Endometrium (tissue), 2 donors: ENCODE results near the gene USF2.
"Not testable (repeated sequence)": the region's sequence is repeated elsewhere in the genome, so short reads cannot be mapped to it uniquely, and the experiment has no call there.

Experiments used
- FAIRE-seq: peaks from 2 replicates; lab custom pipeline; 2012; peaks lifted over from hg19 to GRCh38; lab: Jason Lieb, UNC
- donor health status: control.
- donor health status: control.

USF2 gene

DNA sequence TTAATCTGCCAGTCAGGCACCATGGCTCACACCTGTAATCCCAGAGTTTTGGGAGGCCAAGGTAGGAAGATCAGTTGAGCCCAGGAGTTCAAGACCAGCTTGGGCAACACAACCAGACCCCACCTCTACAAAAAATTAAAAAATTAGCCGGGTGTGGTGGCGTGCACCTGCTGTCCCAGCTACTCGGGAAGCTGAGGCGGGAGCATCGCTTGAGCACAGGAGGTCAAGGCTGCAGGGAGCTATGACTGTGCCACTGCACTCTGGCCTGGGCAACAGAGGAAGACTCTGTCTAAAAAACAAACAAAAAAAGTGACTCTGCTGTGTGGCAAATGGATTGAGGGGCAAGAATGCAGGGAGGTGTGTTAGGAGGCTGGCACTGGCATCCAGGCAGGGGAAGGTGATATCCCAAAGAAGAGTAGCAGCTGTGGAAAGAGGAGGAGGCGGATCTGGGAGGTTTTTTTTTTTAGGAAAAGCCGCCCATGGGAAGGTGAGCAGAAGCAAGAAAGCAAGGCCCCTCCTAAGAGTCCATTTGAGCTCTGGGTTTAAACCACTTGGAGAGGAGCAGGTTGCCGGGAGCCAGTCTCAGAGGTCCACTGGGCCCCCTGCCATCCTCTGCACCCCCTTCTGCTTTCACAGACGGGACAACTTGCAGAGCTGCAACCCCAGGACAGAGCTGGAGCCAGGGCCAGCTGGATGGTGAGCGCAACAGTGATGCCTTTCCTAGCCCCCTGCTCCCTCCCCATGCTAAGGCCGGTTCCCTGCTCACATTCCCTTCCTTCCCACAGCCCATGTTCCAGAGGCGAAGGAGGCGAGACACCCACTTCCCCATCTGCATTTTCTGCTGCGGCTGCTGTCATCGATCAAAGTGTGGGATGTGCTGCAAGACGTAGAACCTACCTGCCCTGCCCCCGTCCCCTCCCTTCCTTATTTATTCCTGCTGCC is 15.7 kb downstream of the USF2 start:
- FAIRE-seq, result no peak

DNA sequence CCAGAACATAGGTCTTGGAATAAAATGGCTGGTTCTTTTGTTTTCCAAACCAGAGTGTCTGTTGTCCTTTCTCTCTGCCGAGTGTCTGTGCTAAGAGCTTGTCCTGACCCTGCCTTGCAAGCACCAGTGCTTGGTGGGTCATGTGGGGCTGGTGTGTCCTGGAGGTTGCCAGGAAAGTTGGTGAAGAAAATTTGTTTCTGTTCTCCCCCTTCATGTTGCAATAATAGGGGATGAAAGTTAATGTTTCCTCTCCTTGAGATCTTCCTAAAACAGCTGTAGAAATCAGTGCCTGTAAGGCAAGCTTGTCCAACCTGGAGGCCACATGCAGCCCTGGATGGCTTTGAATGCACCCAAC is 16.3 kb downstream of the USF2 start:
- no peak for FAIRE-seq

DNA sequence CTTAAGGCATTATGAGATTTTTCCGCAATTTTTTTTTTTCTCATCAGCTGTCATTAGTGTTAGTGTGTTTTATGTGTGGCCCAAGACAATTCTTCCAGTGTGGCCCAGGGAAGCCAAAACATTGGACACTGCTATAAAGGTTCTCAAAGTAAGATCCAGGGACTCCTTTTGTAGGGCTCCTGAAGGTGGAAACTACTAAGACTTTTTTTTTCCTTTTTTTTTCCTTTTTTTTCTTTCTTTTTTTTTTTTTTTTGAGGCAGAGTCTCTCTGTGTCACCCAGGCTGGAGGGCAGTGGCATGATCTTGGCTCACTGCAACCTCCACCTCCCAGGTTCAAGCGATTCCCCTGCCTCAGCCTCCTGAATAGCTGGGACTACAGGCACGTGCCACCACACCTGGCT is 16.7 kb downstream of the USF2 start:
- FAIRE-seq, result not testable (repeated sequence)

DNA sequence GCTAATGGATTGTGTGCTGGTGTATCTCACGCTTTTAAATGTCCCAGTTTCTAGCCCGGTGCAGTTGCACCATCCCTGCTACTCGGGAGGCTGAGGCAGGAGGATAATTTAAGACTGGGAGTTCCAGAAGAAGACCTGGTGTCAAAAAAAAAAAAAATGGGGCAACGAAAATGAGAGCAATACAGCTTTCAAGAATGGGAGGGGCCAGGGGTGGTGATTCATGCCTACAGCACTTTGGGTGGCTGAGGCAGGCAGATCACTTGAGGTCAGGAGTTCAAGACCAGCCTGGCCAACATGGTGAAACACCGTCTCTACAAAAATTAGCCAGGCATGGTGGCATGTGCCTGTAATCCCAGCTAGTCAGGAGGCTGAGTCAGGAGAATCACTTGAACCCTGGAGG is 17.3 kb downstream of the USF2 start:
- not testable (repeated sequence) for FAIRE-seq

DNA sequence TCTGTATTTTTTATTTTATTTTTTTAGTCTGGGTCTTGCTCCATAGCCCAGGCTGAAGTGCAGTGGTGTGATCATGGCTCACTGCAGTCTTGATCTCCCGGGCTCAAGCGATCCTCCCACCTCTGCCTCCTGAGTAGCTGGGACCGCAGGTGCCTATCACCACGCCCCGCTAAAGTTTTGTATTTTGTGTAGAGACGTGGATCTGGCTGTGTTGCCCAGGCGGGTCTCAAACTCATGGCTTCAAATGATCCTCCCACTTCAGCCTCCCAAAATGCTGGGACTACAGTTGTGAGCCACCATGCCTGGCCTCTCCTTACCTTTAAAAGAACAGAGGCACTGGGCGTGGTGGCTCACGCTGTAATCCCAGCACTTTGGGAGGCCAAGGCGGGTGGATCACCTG is 19.0 kb downstream of the USF2 start:
- FAIRE-seq, result no peak

DNA sequence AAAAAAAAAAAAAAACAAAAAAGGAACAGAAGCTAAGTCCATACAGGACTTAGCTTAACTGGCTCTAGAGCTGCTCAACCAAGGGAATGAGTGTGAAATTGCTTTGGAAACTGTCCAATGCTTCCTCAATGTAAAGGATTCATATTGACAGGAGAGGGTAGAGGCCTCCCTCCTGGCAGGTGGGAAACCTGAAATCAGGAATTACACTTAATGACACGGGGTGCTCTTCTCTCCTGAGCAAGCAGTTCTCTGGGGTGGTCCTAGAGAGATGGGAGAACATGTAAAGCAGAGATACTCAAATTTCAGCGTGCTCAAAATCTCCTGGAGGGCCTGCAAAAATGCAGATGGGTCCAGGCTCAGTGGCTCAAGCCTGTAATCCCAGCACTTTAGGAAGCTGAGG is 19.6 kb downstream of the USF2 start:
- FAIRE-seq, result no peak

DNA sequence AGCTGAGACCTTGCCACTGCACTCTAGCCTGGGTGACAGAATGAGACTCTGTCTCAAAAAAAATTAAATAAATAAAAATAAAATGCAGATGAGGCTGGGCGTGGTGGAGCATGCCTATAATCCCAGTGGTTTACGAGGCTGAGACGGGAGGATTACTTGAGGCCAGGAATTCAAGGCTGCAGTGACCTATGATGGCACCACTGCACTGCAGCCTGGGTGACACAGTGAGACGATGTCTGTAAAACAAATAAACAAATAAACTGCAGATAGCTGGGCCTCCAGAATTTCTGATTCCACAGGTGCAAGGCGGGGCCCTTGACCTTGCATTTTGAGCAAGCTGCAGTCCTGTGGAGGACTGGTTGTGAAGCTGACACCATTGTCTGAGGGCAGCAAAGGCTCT is 20.1 kb downstream of the USF2 start:
- FAIRE-seq, result no peak

DNA sequence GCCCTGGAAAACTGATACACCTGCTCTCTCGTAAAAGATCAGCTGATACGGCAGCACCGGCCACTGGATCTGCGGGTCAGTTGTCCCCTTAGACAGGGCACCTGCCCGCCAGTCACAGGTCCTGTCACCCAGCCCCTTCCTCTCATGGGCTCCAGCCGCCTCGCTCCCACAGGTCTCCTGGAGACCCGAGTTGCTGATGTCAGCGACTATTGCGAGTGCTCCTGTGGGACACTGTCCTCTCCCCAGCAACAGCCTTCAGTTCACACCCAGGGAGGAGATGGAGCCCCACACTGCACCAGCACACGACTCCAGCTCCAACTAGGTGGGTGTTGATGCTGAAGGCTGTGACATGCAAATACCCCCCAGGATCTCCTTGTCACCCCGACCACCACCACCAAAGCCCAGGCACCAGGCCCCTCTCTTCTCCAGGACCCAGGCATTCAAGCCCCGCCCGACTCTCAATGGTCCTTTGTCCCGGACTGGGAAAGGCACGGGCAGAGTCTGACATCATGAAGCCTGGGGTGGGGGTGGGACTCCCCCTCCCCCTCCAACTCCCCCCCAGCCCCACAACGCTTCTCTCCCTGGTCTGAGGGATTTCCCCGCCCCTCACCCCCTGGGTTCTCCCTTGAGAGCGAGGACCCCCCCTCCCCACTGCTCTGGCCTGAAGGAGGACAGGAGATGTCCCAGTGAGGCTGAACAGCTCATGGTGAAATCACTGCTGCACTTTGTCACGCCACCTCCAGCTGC is 21.8 kb downstream of the USF2 start:
- FAIRE-seq, result no peak

DNA sequence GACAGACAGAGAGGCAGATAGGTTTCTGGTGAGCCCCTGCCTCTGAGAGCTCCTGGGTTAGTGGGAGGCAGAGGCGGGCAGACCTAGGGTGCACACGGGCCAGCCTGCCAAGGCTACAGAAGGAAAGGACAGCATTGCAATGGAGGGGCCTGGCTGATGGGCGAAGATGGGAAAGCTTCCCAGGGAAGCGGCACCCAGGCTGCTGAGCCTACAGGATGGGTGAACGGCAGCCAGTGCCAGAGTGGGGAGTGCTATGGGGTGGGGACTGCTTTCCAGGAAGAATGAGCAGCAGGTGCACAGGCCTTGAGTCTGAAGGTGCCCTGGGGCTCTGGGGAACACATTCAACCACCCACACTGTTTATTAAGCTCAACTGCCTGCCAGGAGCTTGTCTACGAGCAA is 22.5 kb downstream of the USF2 start:
- FAIRE-seq, result no peak

DNA sequence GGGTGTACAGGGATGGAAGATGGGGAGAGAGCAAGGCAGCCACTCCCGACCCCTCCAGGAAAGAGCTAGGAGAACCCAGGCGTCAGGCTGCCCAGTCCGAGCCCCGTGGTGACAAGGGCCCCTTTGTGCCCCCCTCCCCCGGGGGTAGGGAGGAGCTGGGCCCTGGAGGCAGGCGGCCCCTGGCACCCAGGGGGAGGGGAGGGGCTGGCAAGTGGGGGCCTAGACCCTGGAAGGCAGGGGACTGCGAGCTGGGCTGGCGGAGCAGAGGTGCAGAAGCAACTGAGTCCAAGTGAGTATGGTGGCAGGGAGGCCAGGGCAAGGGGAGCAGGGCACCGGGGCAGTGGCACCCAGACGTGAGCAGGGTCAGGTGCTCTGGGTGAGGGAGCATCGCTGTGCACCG is 23.2 kb downstream of the USF2 start, which contains the start of gene MAG:
TSS of gene MAG (plus strand) at position 246 of the 400 bp plus-strand sequence. CDS start 3,248 bp downstream, outside the sequence.
- FAIRE-seq, result no peak

DNA sequence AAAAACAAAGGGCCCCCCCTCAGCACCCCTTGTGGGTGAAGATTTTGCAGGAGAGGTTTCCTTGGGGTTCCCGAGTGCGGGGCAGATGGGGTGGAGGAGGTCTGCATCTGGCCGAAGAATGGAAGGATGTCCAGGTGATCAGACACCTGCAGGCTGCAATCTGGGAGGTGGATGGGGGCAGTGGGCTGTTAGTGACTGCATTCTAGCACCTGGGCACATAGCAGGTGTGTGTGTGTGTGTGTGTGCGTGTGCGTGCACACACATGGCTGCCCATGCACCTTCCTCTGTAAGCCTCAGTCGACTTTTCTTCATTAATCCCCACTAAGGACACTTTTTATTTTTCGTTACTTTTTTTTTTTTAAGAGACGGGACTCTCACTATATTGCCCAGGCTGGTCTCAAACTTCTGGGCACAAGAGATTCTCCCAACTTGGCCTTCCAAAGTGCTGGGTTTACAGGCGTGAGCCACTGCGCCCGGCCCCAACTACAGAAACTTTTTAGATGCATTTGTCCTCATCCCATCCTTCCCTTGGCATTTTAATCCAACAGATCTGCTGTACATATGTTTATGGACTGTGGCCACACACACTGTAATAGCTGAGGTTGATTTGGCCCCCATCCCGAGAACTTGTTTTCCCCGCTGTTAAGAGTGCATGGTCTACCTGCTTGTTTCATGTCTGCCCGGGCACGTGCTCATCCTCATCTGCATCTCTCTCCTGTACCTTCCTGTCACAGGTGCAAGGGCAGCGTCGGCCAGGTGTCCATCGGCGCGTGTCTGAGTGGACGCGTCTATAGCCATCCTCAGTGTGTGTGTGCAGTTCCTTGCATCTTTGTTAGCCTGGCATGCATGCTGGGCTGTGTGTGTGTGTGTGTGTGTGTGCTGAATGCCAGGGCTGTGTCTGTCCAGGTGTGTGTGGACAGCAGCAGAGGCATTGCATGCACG is 23.9 kb downstream of the USF2 start:
- no peak for FAIRE-seq

DNA sequence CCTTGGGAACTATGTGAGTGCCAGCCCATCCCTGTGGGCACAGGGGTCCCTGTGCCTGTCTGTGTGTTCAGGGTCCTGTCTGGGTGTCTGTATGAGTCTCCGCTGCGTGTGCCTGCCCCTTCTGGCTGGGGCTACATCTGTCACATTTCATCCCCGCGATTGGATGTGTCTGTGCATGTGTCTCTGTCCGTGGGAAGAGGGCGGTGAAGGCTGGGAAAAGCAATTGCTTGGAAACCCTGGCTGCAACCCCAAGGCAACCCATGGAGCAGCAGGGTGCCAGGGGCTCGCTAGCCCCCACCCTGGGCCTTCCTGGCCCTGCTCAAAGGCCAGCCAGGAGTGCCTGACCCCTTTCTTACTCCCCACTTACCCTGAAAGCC is 24.6 kb downstream of the USF2 start:
- no peak for FAIRE-seq

DNA sequence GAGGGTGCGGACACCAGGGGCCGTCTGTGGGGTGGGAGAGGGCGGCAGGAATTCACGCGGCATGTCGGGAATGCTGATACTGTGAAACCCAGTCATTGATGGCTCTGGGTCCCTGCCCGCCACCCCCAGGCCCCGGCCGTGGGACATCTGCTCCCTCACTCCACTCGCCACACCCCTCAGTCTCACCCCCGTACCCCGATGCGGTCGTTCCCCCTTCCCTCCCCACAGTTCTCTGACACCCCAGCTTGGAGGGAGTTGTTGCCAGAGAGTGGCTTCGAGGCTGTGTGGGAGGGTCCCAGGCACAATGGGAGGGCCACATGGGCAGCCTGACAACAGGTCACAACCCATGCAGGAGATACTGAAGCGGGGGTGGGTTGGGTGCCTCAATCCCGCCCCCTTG is 25.0 kb downstream of the USF2 start:
- FAIRE-seq, result no peak

DNA sequence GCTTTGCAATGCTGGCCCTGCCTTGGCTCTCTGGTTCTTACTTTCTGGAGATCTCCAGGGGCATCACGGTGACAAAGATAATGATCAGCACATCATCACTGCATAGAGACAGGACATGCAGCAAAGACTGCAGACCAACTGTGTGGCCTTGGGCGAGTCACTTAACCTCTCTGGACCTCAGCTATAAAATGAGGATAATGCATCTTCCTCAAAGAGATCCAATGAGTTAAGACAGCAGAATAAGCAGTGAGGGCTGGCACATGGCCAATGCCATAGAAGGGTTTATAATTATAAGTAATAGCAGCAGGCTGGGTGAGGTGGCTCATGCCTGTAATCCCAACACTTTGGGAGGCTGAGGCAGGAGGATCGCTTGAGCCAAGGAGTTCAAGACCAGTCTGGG is 25.6 kb downstream of the USF2 start:
- FAIRE-seq, result no peak

DNA sequence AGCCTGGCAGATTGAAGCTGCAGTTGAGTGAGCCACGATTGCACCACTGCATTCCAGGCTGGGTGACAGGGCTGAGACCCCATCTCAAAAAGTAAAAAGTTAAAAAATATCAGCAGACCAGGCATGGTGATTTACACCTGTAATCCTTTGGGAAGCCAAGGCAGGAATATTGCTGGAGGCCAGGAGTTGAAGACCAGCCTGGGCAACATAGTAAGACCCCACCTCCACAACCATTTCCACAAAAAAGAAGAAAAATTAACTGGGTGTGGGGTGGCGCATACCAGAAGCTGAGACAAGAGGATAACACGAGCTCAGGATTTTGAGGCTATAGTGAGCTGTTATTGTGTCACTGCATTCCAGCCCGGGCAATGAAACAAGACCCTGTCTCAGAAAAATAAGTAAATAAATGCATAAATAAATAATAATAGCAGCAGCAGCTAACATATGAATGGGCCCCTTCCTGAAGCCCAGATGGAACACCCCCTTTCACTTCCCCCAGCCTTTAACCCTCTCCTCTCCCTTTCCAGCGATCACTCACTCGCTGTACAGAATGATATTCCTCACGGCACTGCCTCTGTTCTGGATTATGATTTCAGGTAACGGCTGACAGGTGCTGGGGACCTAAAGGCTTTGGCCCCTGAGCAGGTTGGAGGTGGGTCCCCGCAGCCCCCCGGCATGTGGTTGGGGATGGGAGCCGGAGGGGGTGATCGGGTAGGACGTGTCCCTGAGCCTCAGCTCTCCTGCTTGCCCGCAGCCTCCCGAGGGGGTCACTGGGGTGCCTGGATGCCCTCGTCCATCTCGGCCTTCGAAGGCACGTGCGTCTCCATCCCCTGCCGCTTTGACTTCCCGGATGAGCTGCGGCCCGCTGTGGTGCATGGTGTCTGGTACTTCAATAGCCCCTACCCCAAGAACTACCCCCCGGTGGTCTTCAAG is 26.4 kb downstream of the USF2 start:
- no peak for FAIRE-seq

DNA sequence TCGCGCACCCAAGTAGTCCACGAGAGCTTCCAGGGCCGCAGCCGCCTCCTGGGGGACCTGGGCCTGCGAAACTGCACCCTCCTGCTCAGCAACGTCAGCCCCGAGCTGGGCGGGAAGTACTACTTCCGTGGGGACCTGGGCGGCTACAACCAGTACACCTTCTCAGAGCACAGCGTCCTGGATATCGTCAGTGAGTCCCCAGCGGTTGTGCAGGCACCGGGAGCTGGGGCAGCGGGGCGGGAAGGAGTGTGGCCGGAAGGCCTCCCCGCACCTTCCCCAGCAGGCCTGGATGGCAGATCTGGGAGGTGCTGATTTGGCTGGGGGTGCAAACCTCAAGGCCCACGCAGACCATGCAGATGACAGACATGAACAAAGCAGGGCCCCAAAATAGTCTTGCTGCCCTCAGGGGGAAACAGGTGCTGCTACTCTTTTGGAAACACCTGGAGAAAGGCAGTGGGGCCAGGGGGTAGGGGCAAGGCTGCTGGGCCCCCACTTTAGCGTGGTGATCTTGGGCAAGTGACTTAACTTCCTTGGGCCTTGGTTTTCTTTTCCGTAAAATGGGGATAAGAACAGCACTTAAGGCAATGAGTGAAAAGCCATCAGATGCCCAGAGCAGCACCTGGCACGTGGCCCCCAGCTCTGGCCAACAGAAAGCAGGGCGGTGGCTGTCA is 27.2 kb downstream of the USF2 start:
- FAIRE-seq, result no peak

DNA sequence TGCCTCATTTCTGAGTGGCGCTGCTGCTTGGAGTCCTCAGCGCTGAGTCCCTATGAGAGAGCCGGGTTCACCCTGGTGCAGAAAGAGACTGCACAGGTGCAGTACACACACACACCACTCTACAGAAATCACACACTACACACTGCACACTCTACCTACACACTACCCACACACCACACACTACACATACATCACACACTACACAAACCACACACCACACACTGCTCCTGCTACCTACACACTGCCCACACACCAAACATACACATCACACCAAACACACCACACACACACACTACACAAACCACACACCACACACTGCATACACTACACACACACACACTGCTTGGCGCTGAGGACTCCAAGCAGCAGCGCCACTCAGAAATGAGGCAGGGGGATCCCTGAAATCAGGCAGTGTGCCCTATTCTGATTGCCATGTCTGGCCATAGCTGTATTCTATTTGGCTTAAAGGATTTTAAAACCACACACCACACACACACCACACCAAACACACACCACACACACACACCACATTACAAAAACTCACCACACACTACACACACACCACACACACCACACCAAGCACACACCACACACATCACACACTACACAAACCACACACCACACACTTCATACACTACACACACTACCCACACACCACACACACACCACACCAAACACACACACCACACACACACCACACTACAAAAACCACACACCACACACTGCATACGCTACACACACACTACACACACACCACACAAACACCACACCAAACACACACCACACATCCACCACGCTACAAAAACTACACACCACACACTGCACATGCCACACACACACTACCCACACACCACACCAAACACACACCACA is 28.1 kb downstream of the USF2 start:
- no peak for FAIRE-seq

DNA sequence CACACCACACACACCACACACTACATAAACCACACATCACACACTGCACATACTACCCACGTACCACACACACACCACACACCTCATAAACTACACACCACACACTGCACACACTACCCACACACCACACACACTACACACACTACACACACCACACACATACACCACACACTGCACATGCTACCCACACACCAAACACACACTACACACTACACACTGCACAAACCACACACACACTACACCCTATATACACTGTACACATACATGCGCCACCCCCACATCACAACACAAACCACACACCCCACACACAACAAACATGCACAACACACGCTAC is 28.7 kb downstream of the USF2 start:
- no peak for FAIRE-seq

DNA sequence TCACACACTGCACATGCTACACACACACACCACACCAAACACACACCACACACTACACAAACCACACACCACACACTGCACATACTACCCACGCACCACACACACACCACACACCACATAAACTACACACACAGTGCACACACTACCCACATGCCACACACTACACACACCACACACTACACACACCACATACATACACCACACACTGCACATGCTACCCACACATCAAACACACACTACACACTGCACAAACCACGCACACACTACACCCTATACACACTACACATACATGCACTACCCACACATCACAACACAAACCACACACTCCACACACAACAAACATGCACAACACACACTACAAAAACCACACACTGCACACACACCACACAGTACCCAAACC is 29.2 kb downstream of the USF2 start:
- no peak for FAIRE-seq

DNA sequence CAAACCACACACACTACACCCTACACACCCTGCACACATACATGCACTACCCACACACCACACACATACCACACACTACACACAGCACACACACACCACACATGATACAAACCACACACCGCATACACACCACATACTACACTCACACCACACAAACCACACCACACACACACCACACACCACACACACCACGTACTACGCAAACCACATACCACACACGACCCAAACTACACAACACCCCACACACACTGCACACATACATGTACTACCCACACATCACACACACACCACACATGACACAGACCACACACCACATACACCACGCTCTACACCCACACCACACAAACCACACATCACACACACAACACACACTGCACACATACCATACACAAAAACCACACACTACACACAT is 29.8 kb downstream of the USF2 start:
- FAIRE-seq, result no peak
